Neural crest cell (in vitro differentiated cells): Measurements from ENCODE around the gene TNFRSF13B. TPM values are rescaled to one million over a fixed set of nuclear protein-coding genes. Genes with fewer than 3 reads are reported as not detected.
A peak's percentile ranks its signal among the peaks of the same experiment; 100 is the strongest.

Source experiments
- DNase-seq: peaks from one replicate; pipeline ENCODE4 v3.0.0; 2021; ENCODE audit warnings: low read depth, mixed read lengths, low spot score
- H3K27ac Mint-ChIP-seq: one replicate; pipeline ENCODE4 v1.8.0; 2021; ENCODE audit warnings: mild to moderate bottlenecking, mixed read lengths; ENCODE audit not compliant: unreplicated experiment
- H3K27me3 Mint-ChIP-seq: 2 replicates; pipeline ENCODE4 v1.8.0; 2021; ENCODE audit warnings: low read depth, mild to moderate bottlenecking, mixed read lengths
- H3K36me3 Mint-ChIP-seq: 2 replicates; pipeline ENCODE4 v1.8.0; 2021; ENCODE audit warnings: low read depth, mild to moderate bottlenecking, mixed read lengths
- H3K4me1 Mint-ChIP-seq: 2 replicates; pipeline ENCODE4 v1.8.0; 2021; ENCODE audit warnings: mixed read lengths
- H3K4me3 Mint-ChIP-seq: one replicate; pipeline ENCODE4 v1.8.0; 2021; ENCODE audit warnings: mild to moderate bottlenecking, mixed read lengths
- H3K9me3 Mint-ChIP-seq: 2 replicates; pipeline ENCODE4 v1.8.0; 2021; ENCODE audit warnings: mixed read lengths
- total RNA-seq: library from RNA; stranded (reverse); gene quantifications from 2 replicates; pipeline ENCODE4 v1.2.1, GENCODE V29; 2021
- TF ChIP-seq, protein P1 (sequence below): fragments of 200-600 bp; sonication (generic); conservative IDR thresholded peaks from 2 replicates; pipeline ENCODE4 v1.5.0; 2021; ENCODE audit warnings: antibody characterized with exemption, mild to moderate bottlenecking

The TNFRSF13B gene
- total RNA-seq, 1 donor from 2014 or later: not detected

DNA sequence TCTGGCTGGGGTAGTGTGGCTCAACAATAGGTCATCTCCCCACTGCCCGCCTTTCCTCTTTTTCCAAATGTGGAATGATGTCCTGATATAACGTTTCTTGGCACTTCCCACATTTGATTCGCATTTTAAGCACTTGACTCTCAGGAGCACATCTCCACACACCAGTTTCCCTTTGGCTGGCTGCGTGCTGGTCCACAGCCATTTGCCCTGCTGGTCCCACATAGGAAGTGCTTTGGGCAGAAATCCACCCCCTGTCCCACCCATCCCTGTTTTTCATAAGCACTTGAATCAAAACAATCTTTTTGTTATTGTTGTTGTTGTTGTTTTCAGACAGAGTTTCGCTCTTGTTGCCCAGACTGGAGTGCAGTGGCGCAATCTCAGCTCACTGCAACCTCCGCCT lies 24.0 kb upstream of the TNFRSF13B start:
- no peaks in the 10 kb centered on the region for H3K27me3 Mint-ChIP-seq
- TF ChIP-seq, protein P1, sequence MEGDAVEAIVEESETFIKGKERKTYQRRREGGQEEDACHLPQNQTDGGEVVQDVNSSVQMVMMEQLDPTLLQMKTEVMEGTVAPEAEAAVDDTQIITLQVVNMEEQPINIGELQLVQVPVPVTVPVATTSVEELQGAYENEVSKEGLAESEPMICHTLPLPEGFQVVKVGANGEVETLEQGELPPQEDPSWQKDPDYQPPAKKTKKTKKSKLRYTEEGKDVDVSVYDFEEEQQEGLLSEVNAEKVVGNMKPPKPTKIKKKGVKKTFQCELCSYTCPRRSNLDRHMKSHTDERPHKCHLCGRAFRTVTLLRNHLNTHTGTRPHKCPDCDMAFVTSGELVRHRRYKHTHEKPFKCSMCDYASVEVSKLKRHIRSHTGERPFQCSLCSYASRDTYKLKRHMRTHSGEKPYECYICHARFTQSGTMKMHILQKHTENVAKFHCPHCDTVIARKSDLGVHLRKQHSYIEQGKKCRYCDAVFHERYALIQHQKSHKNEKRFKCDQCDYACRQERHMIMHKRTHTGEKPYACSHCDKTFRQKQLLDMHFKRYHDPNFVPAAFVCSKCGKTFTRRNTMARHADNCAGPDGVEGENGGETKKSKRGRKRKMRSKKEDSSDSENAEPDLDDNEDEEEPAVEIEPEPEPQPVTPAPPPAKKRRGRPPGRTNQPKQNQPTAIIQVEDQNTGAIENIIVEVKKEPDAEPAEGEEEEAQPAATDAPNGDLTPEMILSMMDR: no peak
- no peak overlapping the region for H3K4me3 Mint-ChIP-seq
- no peaks in the 10 kb centered on the region for H3K36me3 Mint-ChIP-seq
- H3K4me1 Mint-ChIP-seq: no peaks in the 10 kb centered on the region
- DNase-seq: no peak
- no peaks in the 10 kb centered on the region for H3K9me3 Mint-ChIP-seq
- H3K27ac Mint-ChIP-seq: no peak overlapping the region

DNA sequence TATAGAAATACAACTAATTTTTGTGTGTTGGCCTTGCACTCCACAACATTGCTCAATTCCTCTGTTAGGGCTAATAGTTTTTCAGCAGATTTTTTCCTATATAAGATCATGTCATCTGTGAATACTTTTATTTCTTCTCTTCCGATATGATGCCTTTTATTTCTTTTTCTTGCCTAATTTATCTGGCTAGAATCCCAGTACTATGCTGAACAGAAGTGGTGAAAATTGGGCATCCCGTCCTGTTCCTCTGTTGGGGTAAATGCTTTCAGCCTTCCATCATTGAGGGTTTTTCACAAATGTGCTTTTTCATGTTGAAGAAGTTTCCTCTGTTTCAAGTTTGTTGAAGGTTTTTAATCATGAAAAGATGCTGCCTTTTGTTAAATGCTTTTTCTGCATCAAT lies 22.7 kb upstream of the TNFRSF13B start:
- no peaks in the 10 kb centered on the region for H3K9me3 Mint-ChIP-seq
- H3K4me1 Mint-ChIP-seq: no peaks in the 10 kb centered on the region
- no peak overlapping the region for H3K4me3 Mint-ChIP-seq
- H3K27me3 Mint-ChIP-seq: no peaks in the 10 kb centered on the region
- no peaks in the 10 kb centered on the region for H3K36me3 Mint-ChIP-seq
- H3K27ac Mint-ChIP-seq: no peak overlapping the region
- TF ChIP-seq, protein P1: no peak
- no peak for DNase-seq

DNA sequence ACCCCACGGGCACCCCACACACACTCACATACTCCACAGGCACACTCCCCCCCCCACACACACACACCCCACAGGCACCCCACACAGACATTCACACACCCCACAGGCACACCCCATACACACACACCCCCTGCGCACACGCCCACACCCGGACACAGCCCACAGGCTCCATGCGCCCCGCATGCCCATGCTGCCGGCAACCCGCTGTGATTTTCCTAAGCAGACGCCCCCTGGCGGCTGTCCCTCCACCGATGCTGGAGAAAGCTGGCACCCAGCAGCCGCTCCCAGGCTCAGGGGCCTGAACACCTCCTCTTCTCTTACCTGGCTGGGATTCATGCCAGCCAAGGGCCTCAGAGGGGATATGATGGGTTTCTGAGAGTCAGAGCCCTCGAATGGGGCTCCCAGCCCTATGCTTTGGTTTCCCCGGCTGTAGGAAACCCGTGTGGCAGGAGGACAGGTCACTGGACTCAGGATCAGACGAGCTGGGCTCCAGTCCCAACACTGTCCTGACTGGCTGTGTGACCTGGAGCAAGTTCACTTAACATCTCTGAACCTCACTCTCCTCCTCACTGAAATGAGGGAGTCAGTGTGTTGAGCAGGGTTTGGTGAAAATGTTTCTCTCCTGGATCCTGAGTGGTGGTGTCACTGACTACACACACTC lies 19.6 kb upstream of the TNFRSF13B start:
- no peaks in the 10 kb centered on the region for H3K36me3 Mint-ChIP-seq
- H3K4me1 Mint-ChIP-seq: no peaks in the 10 kb centered on the region
- no peak overlapping the region for H3K27ac Mint-ChIP-seq
- peak; percentile 86 for DNase-seq
- no peaks in the 10 kb centered on the region for H3K9me3 Mint-ChIP-seq
- H3K27me3 Mint-ChIP-seq: no peaks in the 10 kb centered on the region
- TF ChIP-seq, protein P1: peak; percentile 79
- no peak overlapping the region for H3K4me3 Mint-ChIP-seq

DNA sequence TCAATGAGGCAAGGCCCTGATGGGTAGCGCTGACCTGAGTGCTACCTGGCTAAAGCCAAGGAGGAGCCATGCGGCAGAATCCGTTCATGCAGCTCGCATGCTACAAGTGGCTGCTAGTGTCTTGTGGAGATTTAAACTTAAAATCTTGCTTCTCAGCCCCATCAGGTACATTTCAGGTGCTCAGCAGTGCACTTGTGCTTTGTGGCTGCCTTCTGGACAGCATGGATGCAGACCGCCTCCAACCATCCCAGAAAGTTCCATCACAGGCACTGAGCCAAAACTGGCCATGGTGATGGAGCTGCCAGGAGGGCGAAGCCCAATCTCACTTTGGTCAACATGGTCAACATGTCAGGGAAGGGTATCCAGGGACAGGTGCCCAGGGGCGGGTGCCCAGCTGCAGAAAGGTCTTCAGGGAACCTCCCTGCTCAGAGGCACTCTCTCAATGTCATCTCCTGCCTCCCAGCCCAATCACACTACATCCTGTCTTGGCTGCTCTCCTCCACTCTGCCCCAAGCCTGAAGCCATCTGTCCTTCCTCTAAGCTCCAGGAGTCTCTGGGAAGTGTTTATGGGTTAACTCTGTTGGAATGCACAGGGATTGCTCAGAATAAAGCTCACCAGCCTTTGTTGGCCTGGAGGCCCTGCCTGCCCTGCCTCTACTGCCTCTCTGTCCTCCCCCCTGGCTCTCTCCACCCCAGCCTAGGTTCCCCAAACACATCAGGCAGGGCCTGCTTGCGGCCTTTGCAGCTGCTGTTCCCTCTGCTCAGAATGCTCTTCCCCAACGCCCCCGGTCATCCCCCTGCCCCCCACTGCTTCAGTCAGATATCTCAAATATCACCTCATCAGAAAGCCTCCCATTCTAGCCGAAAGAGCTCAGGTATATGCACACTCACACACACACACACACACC lies 18.3 kb upstream of the TNFRSF13B start:
- Mint-ChIP-seq H3K4me1 (no peaks in the 10 kb centered on the region), H3K9me3 (no peaks in the 10 kb centered on the region), H3K27me3 (no peaks in the 10 kb centered on the region), H3K4me3 (no peak overlapping the region), H3K27ac (no peak overlapping the region), H3K36me3 (no peaks in the 10 kb centered on the region)
- no peak for DNase-seq
- TF ChIP-seq, protein P1: no peak

DNA sequence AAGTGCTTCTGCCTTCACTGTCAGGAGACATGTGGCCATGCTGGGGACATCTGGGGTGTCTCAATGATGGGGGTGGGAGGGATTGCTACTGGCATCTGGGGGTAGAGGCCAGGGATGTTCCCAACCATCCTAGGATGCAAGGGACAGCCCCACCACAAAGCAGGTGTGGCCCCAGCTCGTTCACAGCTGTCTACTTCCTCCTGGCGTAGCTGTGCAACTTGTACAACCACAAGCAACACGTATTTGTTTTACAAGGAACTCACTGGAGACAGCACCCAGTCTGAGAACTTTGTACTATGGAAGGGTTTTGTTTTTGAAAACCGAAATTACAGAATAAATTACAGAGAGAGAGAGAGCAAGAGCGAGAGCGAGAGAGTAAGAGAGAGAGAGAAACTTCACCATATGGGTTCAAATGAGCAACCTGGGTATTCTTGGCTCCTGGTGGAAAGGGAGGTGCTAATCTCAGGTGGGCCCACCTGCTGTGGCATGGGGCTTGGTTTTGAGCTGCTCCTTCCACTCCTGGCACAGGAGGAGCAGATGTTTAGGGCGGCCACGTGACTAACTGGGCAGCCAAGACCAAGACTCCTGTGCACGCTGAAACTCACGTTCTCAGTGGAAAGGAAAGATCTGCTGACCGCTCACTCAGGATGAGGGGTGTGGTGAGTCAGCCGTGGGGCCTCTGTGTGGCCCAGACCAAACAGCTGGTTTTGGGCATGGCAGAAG lies 17.5 kb upstream of the TNFRSF13B start:
- Mint-ChIP-seq H3K27ac (no peak overlapping the region), H3K9me3 (no peaks in the 10 kb centered on the region), H3K4me1 (no peaks in the 10 kb centered on the region), H3K4me3 (no peak overlapping the region), H3K36me3 (no peaks in the 10 kb centered on the region), H3K27me3 (no peaks in the 10 kb centered on the region)
- TF ChIP-seq, protein P1: no peak
- DNase-seq: no peak
